AG10803 (cell line): ENCODE data around the gene ANKS1B.
"Not testable (repeated sequence)": the region's sequence is repeated elsewhere in the genome, so short reads cannot be mapped to it uniquely, and the experiment has no call there.

Experiments
- DNase-seq: peaks from one replicate; pipeline ENCODE4 v3.0.0; 2010; ENCODE audit warnings: low read depth
- H3K4me3 ChIP-seq: 2 replicates; pipeline ENCODE4 v1.5.1; 2011; ENCODE audit warnings: mild to moderate bottlenecking, low read length, control low read depth
- CTCF ChIP-seq: conservative IDR thresholded peaks from 2 replicates; pipeline ENCODE4 v1.5.1; 2011; ENCODE audit warnings: mild to moderate bottlenecking, low read length, control low read depth, inconsistent platforms

Gene ANKS1B

GRCh38 chr12:99036566-99036965 lies 948.2 kb downstream of the ANKS1B start:
- no peak overlapping the region for H3K4me3 ChIP-seq
- TF ChIP-seq CTCF, result no peak
- DNase-seq, result no peak

- H3K4me3 ChIP-seq, result no peak overlapping the region
- TF ChIP-seq CTCF, result no peak
- no peak for DNase-seq
These were observed 948.9 kb downstream of the ANKS1B start for GRCh38 chr12:99035803-99036202.

- not testable (repeated sequence) for H3K4me3 ChIP-seq, DNase-seq
These were observed 950.5 kb downstream of the ANKS1B start for GRCh38 chr12:99034201-99034600.

GRCh38 chr12:99029511-99030271 lies 955.0 kb downstream of the ANKS1B start:
- H3K4me3 ChIP-seq, result no peak overlapping the region
- no peak for DNase-seq
- TF ChIP-seq CTCF, result no peak

GRCh38 chr12:99027461-99027860 lies 957.3 kb downstream of the ANKS1B start:
- TF ChIP-seq CTCF, result no peak
- no peak for DNase-seq
- no peak overlapping the region for H3K4me3 ChIP-seq

GRCh38 chr12:99027055-99027393 lies 957.7 kb downstream of the ANKS1B start:
- no peak overlapping the region for H3K4me3 ChIP-seq
- no peak for DNase-seq
- no peak for TF ChIP-seq CTCF

GRCh38 chr12:99026332-99027054 lies 958.2 kb downstream of the ANKS1B start:
- DNase-seq, result no peak
- no peak overlapping the region for H3K4me3 ChIP-seq
- TF ChIP-seq CTCF, result no peak
